Measurements from ENCODE around the gene MRNIP.

- TF ChIP-seq RAD21 (IDR thresholded peaks at IDR 0.05; ENCODE audit: low read depth) (no peak), MAX (IDR thresholded peaks at IDR 0.05) (no peak), FOXM1 (IDR thresholded peaks at IDR 0.05; ENCODE audit: borderline replicate concordance, low read depth) (no peak)
Measured at GRCh38 chr5:179885491-179886090, 27.0 kb upstream of the MRNIP start.
